Measurements from ENCODE around the gene WDR17. TPM values are rescaled to one million over a fixed set of nuclear protein-coding genes. Genes with fewer than 3 reads are reported as not detected.

The WDR17 gene
- total and polyA plus RNA-seq, 5 experiments from 2014 or later = 0.22 to 1.5 (median 0.53) TPM

- ATAC-seq = no peak
- POLR2A ChIA-PET = no interaction called here
Measured at GRCh38 chr4:176044589-176044951, 21.1 kb upstream of the WDR17 start.

GRCh38 chr4:176048631-176049030 is 17.0 kb upstream of the WDR17 start:
- Mint-ChIP-seq H3K27ac (no peak overlapping the region), H3K4me3 (no peak overlapping the region), H3K36me3 (no peaks in the 10 kb centered on the region), H3K9me3 (no peaks in the 10 kb centered on the region), H3K27me3 (peaks cover 13 to 45% (median 17%) of the 10 kb centered on the region in 5 donors), H3K4me1 (peaks cover 0 to 7% (median 3%) of the 10 kb centered on the region in 4 donors)
- POLR2A ChIA-PET = no interaction called here
- no peak for ATAC-seq
- DNase-seq = no peak

More at GRCh38 chr4:176044589-176044951, 21.1 kb upstream of the WDR17 start:
- no peak for DNase-seq
- no peak overlapping the region for H3K27ac Mint-ChIP-seq
- peaks cover 15 to 62% (median 24%) of the 10 kb centered on the region in 5 donors for H3K27me3 Mint-ChIP-seq
- peaks cover 0 to 12% (median 1%) of the 10 kb centered on the region in 9 donors for H3K9me3 Mint-ChIP-seq
- no peaks in the 10 kb centered on the region for H3K4me1 Mint-ChIP-seq
- H3K36me3 Mint-ChIP-seq = no peaks in the 10 kb centered on the region
- H3K4me3 Mint-ChIP-seq = no peak overlapping the region

GRCh38 chr4:176052744-176053143 is 12.9 kb upstream of the WDR17 start:
- H3K36me3 Mint-ChIP-seq = no peaks in the 10 kb centered on the region
- peak in 1 of 2 donors; percentile 58 for ATAC-seq

GRCh38 chr4:176053785-176054184 is 11.9 kb upstream of the WDR17 start:
- Mint-ChIP-seq H3K4me1 (peaks cover 0 to 7% (median 3%) of the 10 kb centered on the region in 4 donors), H3K9me3 (no peaks in the 10 kb centered on the region), H3K27ac (no peak overlapping the region), H3K27me3 (peaks cover 0 to 11% (median 3%) of the 10 kb centered on the region in 5 donors), H3K36me3 (no peaks in the 10 kb centered on the region), H3K4me3 (no peak overlapping the region)
- DNase-seq (no peak), ATAC-seq (no peak)
- POLR2A ChIA-PET = no interaction called here

More at GRCh38 chr4:176052744-176053143, 12.9 kb upstream of the WDR17 start:
- Mint-ChIP-seq H3K4me3 (no peak overlapping the region), H3K9me3 (no peaks in the 10 kb centered on the region), H3K27me3 (peaks cover 2 to 16% (median 3%) of the 10 kb centered on the region in 5 donors), H3K27ac (no peak overlapping the region), H3K4me1 (peaks cover 0 to 7% (median 3%) of the 10 kb centered on the region in 4 donors)
- POLR2A ChIA-PET = interaction anchor here (0.7 kb wide), 1 partner anchor 255 kb away, joined by 6 read pairs; no protein-coding TSS in a partner anchor
- DNase-seq = no peak

- Mint-ChIP-seq H3K27ac (no peak overlapping the region), H3K9me3 (no peaks in the 10 kb centered on the region), H3K36me3 (no peaks in the 10 kb centered on the region), H3K4me3 (no peak overlapping the region), H3K4me1 (peaks cover 0 to 7% (median 3%) of the 10 kb centered on the region in 4 donors), H3K27me3 (peaks cover 0 to 10% (median 2%) of the 10 kb centered on the region in 5 donors)
- POLR2A ChIA-PET = no interaction called here
- no peak for ATAC-seq
- DNase-seq = no peak
Measured at GRCh38 chr4:176054942-176055341, 10.7 kb upstream of the WDR17 start.

- peaks cover 3 to 13% (median 11%) of the 10 kb centered on the region in 4 donors for H3K4me1 Mint-ChIP-seq
- H3K36me3 Mint-ChIP-seq = no peaks in the 10 kb centered on the region
- peaks cover 0 to 10% (median 6%) of the 10 kb centered on the region in 5 donors for H3K27me3 Mint-ChIP-seq
- no peak overlapping the region for H3K4me3 Mint-ChIP-seq
- no peak for ATAC-seq
- DNase-seq = no peak
- no peak overlapping the region for H3K27ac Mint-ChIP-seq
- no peaks in the 10 kb centered on the region for H3K9me3 Mint-ChIP-seq
- POLR2A ChIA-PET = interaction anchor here (0.7 kb wide), 1 partner anchor 1914 kb away, joined by 4 read pairs; no protein-coding TSS in a partner anchor
Measured at GRCh38 chr4:176063718-176064117, 1.9 kb upstream of the WDR17 start.

GRCh38 chr4:176064539-176064938 is 1.1 kb upstream of the WDR17 start:
- Mint-ChIP-seq H3K27ac (no peak overlapping the region), H3K4me3 (peak overlapping the region in 3 of 10 donors; percentile 12 to 91 (median 38)), H3K9me3 (no peaks in the 10 kb centered on the region), H3K4me1 (peaks cover 3 to 13% (median 11%) of the 10 kb centered on the region in 4 donors), H3K27me3 (peaks cover 0 to 10% (median 6%) of the 10 kb centered on the region in 5 donors), H3K36me3 (no peaks in the 10 kb centered on the region)
- POLR2A ChIA-PET = no interaction called here
- no peak for DNase-seq
- no peak for ATAC-seq

GRCh38 chr4:176066757-176067156 is 1.1 kb downstream of the WDR17 start:
- peaks cover 0 to 2% (median 0%) of the 10 kb centered on the region in 9 donors for H3K9me3 Mint-ChIP-seq
- POLR2A ChIA-PET = no interaction called here
- no peak overlapping the region for H3K4me3 Mint-ChIP-seq
- peaks cover 3 to 13% (median 11%) of the 10 kb centered on the region in 4 donors for H3K4me1 Mint-ChIP-seq
- H3K27me3 Mint-ChIP-seq = peaks cover 0 to 12% (median 6%) of the 10 kb centered on the region in 5 donors
- no peak for ATAC-seq
- H3K27ac Mint-ChIP-seq = no peak overlapping the region
- H3K36me3 Mint-ChIP-seq = no peaks in the 10 kb centered on the region
- no peak for DNase-seq

GRCh38 chr4:176077561-176077960 is 11.9 kb downstream of the WDR17 start:
- POLR2A ChIA-PET = no interaction called here
- peaks cover 0 to 2% (median 0%) of the 10 kb centered on the region in 9 donors for H3K9me3 Mint-ChIP-seq
- no peaks in the 10 kb centered on the region for H3K4me1 Mint-ChIP-seq
- no peaks in the 10 kb centered on the region for H3K36me3 Mint-ChIP-seq
- H3K4me3 Mint-ChIP-seq = no peak overlapping the region
- no peak for DNase-seq
- ATAC-seq = no peak
- H3K27me3 Mint-ChIP-seq = peaks cover 3 to 16% (median 6%) of the 10 kb centered on the region in 5 donors
- no peak overlapping the region for H3K27ac Mint-ChIP-seq

GRCh38 chr4:176084769-176085168 is 19.1 kb downstream of the WDR17 start:
- POLR2A ChIA-PET = no interaction called here
- peaks cover 0 to 2% (median 0%) of the 10 kb centered on the region in 4 donors for H3K4me1 Mint-ChIP-seq
- ATAC-seq = no peak
- peaks cover 0 to 4% (median 0%) of the 10 kb centered on the region in 3 donors for H3K36me3 Mint-ChIP-seq
- peaks cover 0 to 4% (median 0%) of the 10 kb centered on the region in 9 donors for H3K9me3 Mint-ChIP-seq
- peaks cover under 1 to 10% (median 3%) of the 10 kb centered on the region in 5 donors for H3K27me3 Mint-ChIP-seq
- no peak for DNase-seq
- H3K4me3 Mint-ChIP-seq = no peak overlapping the region
- H3K27ac Mint-ChIP-seq = no peak overlapping the region

GRCh38 chr4:176090115-176090514 is 24.5 kb downstream of the WDR17 start:
- ATAC-seq (no peak), DNase-seq (no peak)
- POLR2A ChIA-PET = no interaction called here
- Mint-ChIP-seq H3K36me3 (peaks cover 0 to 14% (median 2%) of the 10 kb centered on the region in 3 donors), H3K27me3 (peaks cover 2 to 15% (median 10%) of the 10 kb centered on the region in 5 donors), H3K4me1 (peaks cover 0 to 6% (median 0%) of the 10 kb centered on the region in 4 donors), H3K9me3 (peaks cover 0 to 24% (median 8%) of the 10 kb centered on the region in 9 donors), H3K27ac (no peak overlapping the region), H3K4me3 (peak overlapping the region in 1 of 10 donors; percentile 54)

- no peak overlapping the region for H3K4me3 Mint-ChIP-seq
- H3K36me3 Mint-ChIP-seq = peaks cover 0 to 32% (median 8%) of the 10 kb centered on the region in 3 donors
- POLR2A ChIA-PET = no interaction called here
- H3K4me1 Mint-ChIP-seq = no peaks in the 10 kb centered on the region
- peaks cover 1 to 27% (median 17%) of the 10 kb centered on the region in 9 donors for H3K9me3 Mint-ChIP-seq
- H3K27me3 Mint-ChIP-seq = peaks cover 5 to 35% (median 13%) of the 10 kb centered on the region in 5 donors
- no peak for ATAC-seq
- no peak overlapping the region for H3K27ac Mint-ChIP-seq
- no peak for DNase-seq
Measured at GRCh38 chr4:176099314-176099713, 33.7 kb downstream of the WDR17 start.

GRCh38 chr4:176102414-176103063 is 36.9 kb downstream of the WDR17 start:
- H3K27me3 Mint-ChIP-seq = peaks cover 5 to 35% (median 13%) of the 10 kb centered on the region in 5 donors
- H3K4me3 Mint-ChIP-seq = no peak overlapping the region
- H3K27ac Mint-ChIP-seq = no peak overlapping the region
- DNase-seq (no peak), ATAC-seq (no peak)
- peaks cover 1 to 27% (median 17%) of the 10 kb centered on the region in 9 donors for H3K9me3 Mint-ChIP-seq
- H3K36me3 Mint-ChIP-seq = peaks cover 0 to 32% (median 8%) of the 10 kb centered on the region in 3 donors
- H3K4me1 Mint-ChIP-seq = no peaks in the 10 kb centered on the region
- POLR2A ChIA-PET = no interaction called here
